GM12892 (cell line): Measurements from ENCODE around the gene MICALL1.

Source experiments
- POLR2A ChIP-seq: IDR thresholded peaks from 2 replicates; pipeline ENCODE4 v1.6.1; 2011; ENCODE audit warnings: low read depth, low read length, control low read depth
- TAF1 ChIP-seq: IDR thresholded peaks from 2 replicates; pipeline ENCODE4 v1.6.1; 2011; ENCODE audit warnings: low read depth, mild to moderate bottlenecking, control low read depth, low read length, borderline replicate concordance

DNA sequence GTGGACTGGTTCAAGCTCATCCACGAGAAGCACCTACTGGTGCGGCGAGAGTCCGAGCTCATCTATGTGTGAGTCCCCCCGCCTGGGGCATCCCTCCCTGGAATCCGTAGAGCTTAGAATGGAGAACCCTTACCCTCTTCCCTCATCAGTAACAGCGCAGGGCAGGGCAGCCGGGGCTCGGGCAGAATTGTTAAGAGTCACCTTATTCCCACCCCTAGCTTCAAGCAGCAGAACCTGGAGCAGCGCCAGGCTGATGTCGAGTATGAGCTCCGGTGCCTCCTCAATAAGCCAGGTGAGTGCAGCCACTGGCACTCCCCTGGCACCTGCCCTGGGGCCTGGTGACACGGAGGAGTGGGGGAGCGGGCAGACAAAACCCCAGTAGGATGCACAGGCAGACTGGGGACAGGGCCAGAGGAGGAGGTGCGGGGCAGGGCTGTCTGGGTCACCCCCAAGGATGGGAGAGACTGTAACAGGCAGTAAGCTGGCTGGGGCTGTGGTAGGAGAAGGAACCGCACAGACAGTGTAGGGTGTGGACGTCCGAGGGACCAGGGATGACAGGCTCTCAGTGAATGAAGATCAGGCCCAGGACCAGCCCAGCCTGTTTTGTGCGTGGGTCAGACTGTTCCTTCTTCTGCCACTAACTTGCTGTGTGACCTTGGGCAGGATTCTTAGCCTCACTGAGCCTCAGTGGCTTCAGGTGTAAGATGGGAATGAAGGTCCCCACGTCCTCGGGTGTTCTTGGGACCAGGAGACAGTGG lies 26.9 kb downstream of the MICALL1 start:
- TF ChIP-seq POLR2A (no peak), TAF1 (no peak)
